ENCODE measurements around the gene NUP93.

- TF ChIP-seq CTCF (conservative IDR thresholded peaks at IDR 0.05; ENCODE audit: low read length) = no peak
- TF ChIP-seq EZH2phosphoT487 (IDR thresholded peaks at IDR 0.05; ENCODE audit: borderline replicate concordance) = no peak
Measured at GRCh38 chr16:56861756-56862155, 131.8 kb downstream of the NUP93 start.

Data from Loucy (cell line).